ENCODE measurements around the gene GMPR2. TPM values are rescaled to one million over a fixed set of nuclear protein-coding genes. Genes with fewer than 3 reads are reported as not detected.

GMPR2 gene
- total and polyA plus RNA-seq, 2 of the 13 experiments (the other 11 are each of a cell fraction or from before 2014, with no cell fraction given) = 210 to 273 TPM

DNA sequence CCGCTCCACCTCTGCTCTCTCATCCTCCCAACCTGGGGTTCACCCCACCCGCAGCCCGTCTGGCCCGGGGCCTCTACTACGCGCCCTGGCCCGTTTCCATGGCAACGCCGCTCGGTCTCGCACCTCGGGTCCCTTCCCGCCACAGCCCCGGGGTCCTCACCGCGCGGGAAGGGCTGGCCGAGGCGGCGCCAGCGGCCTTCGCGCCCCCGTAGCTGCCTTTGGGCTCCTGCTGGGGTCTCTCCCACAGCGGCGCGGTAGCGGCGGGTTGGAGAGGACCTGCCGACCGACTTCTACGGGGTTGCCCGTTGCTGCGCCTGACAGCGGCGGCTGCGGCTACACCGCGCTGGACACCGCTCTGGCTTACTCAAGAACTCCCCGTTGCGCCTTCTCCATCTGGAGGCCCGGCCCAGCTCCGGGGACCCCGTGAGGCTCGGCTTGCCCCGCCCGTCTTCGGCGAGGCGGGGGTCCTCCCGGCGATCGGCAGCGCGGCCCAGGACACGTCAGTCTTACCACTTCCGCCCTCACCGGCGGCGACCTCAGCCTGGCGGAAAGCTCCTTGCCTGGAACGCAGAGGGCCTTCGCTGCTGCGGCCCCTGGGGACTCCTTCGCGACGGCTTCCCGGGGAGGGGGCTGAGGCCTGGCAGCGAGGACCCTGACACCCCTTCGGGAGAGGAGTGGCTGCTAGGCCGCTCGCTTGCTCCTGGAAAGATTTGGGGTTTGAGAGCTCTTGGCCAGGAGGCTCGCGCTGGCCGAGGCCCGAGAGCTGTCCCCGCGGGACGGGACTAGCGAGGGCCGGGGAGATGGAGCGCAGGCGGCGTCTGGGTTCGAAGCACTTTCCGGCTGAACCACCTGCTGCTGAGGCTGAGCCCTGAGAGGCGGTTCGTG lies 37.3 kb upstream of the GMPR2 start, which contains the start of gene TM9SF1 (continued):
- TF ChIP-seq, protein P1, sequence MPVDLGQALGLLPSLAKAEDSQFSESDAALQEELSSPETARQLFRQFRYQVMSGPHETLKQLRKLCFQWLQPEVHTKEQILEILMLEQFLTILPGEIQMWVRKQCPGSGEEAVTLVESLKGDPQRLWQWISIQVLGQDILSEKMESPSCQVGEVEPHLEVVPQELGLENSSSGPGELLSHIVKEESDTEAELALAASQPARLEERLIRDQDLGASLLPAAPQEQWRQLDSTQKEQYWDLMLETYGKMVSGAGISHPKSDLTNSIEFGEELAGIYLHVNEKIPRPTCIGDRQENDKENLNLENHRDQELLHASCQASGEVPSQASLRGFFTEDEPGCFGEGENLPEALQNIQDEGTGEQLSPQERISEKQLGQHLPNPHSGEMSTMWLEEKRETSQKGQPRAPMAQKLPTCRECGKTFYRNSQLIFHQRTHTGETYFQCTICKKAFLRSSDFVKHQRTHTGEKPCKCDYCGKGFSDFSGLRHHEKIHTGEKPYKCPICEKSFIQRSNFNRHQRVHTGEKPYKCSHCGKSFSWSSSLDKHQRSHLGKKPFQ (CRISPR knock-in tag; IDR thresholded peaks at IDR 0.05; ENCODE audit: insufficient replicate concordance) = peak; percentile 97
- TF ChIP-seq ZNF264 (CRISPR knock-in tag; IDR thresholded peaks at IDR 0.05) (peak; percentile 91), ZNF317 (CRISPR knock-in tag; IDR thresholded peaks at IDR 0.05) (peak; percentile 91), ZNF564 (CRISPR knock-in tag; IDR thresholded peaks at IDR 0.05) (no peak), ZNF138 (CRISPR knock-in tag; IDR thresholded peaks at IDR 0.05; ENCODE audit: low read depth) (peak; percentile 100), ZNF768 (CRISPR knock-in tag; IDR thresholded peaks at IDR 0.05) (peak; percentile 80), HMGA1 (CRISPR knock-in tag; conservative IDR thresholded peaks at IDR 0.05) (no peak), CBX2 (IDR thresholded peaks at IDR 0.05; ENCODE audit: low read depth, low read length) (no peak), CBX2 (CRISPR knock-in tag; IDR thresholded peaks at IDR 0.05; ENCODE audit: low read depth) (0 out of 2 replicates have a peak, but pooled peaks have one; percentile 93), NFIB (CRISPR knock-in tag; IDR thresholded peaks at IDR 0.05; ENCODE audit: borderline replicate concordance) (peak; percentile 92; the same call in 1 of the 2 replicates), RORA (CRISPR knock-in tag; IDR thresholded peaks at IDR 0.05) (no peak), ZNF777 (CRISPR knock-in tag; IDR thresholded peaks at IDR 0.05) (peak; percentile 96)
- TF ChIP-seq, protein P2, sequence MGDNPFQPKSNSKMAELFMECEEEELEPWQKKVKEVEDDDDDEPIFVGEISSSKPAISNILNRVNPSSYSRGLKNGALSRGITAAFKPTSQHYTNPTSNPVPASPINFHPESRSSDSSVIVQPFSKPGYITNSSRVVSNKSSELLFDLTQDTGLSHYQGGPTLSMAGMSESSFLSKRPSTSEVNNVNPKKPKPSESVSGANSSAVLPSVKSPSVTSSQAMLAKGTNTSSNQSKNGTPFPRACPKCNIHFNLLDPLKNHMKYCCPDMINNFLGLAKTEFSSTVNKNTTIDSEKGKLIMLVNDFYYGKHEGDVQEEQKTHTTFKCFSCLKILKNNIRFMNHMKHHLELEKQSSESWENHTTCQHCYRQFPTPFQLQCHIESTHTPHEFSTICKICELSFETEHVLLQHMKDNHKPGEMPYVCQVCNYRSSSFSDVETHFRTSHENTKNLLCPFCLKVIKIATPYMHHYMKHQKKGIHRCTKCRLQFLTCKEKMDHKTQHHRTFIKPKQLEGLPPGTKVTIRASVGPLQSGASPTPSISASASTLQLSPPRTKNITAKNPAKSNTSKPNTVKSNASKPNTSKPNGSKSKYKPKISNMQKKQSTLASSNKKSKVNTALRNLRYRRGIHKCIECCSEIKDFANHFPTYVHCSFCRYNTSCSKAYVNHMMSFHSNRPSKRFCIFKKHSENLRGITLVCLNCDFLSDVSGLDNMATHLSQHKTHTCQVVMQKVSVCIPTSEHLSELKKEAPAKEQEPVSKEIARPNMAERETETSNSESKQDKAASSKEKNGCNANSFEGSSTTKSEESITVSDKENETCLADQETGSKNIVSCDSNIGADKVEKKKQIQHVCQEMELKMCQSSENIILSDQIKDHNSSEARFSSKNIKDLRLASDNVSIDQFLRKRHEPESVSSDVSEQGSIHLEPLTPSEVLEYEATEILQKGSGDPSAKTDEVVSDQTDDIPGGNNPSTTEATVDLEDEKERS (CRISPR knock-in tag; IDR thresholded peaks at IDR 0.05) = peak; percentile 99
- TF ChIP-seq, protein P3, sequence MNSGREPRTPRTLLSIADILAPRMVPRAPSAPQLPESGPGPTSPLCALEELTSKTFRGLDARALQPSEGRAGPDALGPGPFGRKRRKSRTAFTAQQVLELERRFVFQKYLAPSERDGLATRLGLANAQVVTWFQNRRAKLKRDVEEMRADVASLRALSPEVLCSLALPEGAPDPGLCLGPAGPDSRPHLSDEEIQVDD (CRISPR knock-in tag; IDR thresholded peaks at IDR 0.05; ENCODE audit: borderline replicate concordance) = peak; percentile 91
- TF ChIP-seq, protein P4, sequence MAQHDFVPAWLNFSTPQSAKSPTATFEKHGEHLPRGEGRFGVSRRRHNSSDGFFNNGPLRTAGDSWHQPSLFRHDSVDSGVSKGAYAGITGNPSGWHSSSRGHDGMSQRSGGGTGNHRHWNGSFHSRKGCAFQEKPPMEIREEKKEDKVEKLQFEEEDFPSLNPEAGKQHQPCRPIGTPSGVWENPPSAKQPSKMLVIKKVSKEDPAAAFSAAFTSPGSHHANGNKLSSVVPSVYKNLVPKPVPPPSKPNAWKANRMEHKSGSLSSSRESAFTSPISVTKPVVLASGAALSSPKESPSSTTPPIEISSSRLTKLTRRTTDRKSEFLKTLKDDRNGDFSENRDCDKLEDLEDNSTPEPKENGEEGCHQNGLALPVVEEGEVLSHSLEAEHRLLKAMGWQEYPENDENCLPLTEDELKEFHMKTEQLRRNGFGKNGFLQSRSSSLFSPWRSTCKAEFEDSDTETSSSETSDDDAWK (CRISPR knock-in tag; IDR thresholded peaks at IDR 0.05) = no peak
- TF ChIP-seq, protein P5, sequence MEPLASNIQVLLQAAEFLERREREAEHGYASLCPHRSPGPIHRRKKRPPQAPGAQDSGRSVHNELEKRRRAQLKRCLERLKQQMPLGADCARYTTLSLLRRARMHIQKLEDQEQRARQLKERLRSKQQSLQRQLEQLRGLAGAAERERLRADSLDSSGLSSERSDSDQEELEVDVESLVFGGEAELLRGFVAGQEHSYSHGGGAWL (CRISPR knock-in tag; IDR thresholded peaks at IDR 0.05) = peak; percentile 99
- TF ChIP-seq, protein P6, sequence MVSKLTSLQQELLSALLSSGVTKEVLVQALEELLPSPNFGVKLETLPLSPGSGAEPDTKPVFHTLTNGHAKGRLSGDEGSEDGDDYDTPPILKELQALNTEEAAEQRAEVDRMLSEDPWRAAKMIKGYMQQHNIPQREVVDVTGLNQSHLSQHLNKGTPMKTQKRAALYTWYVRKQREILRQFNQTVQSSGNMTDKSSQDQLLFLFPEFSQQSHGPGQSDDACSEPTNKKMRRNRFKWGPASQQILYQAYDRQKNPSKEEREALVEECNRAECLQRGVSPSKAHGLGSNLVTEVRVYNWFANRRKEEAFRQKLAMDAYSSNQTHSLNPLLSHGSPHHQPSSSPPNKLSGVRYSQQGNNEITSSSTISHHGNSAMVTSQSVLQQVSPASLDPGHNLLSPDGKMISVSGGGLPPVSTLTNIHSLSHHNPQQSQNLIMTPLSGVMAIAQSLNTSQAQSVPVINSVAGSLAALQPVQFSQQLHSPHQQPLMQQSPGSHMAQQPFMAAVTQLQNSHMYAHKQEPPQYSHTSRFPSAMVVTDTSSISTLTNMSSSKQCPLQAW (CRISPR knock-in tag; IDR thresholded peaks at IDR 0.05) = peak; percentile 88; the same call in 1 of the 2 replicates
- TF ChIP-seq, protein P7, sequence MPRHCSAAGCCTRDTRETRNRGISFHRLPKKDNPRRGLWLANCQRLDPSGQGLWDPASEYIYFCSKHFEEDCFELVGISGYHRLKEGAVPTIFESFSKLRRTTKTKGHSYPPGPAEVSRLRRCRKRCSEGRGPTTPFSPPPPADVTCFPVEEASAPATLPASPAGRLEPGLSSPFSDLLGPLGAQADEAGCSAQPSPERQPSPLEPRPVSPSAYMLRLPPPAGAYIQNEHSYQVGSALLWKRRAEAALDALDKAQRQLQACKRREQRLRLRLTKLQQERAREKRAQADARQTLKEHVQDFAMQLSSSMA (CRISPR knock-in tag; IDR thresholded peaks at IDR 0.05) = peak; percentile 97
